Measurements from ENCODE around the gene RBM25.
"Not testable (repeated sequence)": the region's sequence is repeated elsewhere in the genome, so short reads cannot be mapped to it uniquely, and the experiment has no call there.

Gene RBM25

GRCh38 chr14:73058224-73058921 lies at the start of gene RBM25:
Gene RBM25, plus strand, starts transcription at chr14:73058534. Its CDS starts 13,108 bp downstream, at chr14:73071642.
- DNase-seq = peak; percentile 90

GRCh38 chr14:73011189-73011588 lies 47.1 kb upstream of the RBM25 start:
- DNase-seq = not testable (repeated sequence)

DNA sequence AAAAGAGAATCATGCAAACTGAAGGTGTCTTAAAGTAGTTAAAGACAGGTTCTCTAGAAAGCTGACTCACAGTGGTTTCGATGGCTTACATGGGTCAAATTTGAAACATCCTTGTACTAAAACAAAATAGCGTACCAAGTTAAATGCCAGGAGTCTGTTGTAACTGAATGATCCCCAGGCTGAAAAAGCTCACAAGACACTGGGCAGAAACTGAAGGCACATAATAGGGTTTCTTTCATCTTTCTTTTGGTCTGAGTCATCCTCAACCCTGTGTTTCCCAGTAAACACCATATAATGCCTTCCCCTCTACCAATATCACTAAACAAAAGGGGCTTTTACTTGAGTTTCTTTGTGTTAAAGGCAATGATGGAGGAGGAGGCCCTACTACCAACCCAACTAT lies 44.2 kb upstream of the RBM25 start:
- DNase-seq = no peak

- not testable (repeated sequence) for DNase-seq
These were observed 42.8 kb upstream of the RBM25 start for GRCh38 chr14:73015552-73015951.

- not testable (repeated sequence) for DNase-seq
These were observed 42.3 kb upstream of the RBM25 start for GRCh38 chr14:73016011-73016410.

- DNase-seq = no peak
These were observed 36.3 kb upstream of the RBM25 start for GRCh38 chr14:73022051-73022450.

- no peak for DNase-seq
These were observed 32.8 kb upstream of the RBM25 start for GRCh38 chr14:73025544-73025943.

GRCh38 chr14:73026243-73026844 lies 32.0 kb upstream of the RBM25 start:
- DNase-seq = no peak

DNA sequence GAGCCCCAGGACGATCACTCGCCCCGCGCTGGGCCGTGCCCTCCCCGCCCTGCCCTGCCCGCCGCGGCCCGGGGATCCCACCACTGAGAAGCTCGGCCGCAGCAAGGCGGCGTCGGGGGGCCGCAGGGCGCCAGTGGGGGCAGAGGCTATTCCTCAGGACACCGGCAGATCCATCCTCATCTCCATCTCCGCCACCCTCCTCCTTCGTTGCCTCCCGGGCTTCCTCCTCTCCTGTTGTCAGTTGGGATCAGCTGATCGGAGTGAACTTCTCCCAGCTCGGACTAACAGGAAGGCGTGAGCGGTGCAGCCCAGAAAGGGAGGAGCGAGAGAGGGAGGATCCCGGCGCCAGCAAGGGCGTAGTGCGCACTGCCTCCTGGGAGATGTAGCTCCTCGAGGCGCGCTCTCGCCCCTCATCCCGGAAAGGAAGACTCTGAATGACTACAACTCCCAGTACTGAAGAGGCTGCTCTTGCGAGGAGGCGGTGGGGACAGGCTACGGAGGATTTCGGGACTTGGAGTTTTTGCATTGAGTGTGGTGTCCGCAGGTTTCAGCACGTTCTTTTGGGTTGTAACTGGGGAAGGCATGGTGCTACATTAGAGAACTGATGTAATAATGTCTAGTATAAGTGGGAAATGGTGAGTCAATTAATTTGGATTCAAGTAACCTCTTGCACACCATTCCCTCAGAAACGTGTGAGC lies 31.3 kb upstream of the RBM25 start, which contains the start of gene ZFYVE1:
Gene ZFYVE1 (minus strand): TSS at position 262 of the 698 bp plus-strand sequence. CDS start 2,598 bp downstream, outside the sequence.
- DNase-seq = peak; percentile 92

DNA sequence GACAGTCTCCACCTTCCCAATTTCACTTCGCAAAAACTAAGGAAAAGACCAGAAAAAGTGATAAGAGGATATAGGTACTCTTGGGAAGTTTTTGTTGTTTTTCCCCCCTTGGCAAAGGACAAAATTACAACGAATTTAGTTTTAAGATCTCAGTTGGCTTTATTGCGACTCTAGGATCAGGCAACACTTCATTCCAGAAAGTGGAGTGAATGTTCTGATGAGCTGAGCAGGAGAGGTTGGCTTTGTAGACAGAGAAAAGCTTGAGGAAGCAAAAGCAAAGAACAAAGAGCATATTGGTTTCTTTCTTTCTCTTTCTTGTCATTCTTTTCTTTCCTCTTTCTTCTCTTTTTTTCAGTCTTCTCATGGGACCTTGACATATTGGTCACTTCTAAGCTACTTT lies 30.8 kb upstream of the RBM25 start:
- no peak for DNase-seq

DNA sequence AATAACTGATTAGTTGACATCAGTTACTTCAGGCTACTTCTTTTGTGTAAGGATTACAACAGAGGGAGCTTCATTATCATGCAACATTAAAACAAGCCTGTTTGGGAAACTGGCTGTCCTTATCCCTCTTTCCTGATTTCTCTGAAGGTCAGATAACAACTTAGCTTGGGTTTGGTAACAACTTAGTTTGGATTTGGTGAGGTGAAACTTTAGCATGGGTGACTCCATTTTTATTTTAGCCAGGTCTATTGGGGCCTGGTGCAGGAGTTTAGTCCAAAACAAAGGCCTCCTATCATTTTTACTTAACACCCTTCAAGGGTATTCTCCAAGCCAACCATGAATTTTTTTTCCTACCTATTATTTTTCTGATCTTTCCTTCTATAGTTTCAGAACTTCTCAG lies 30.4 kb upstream of the RBM25 start:
- DNase-seq = no peak

- DNase-seq = not testable (repeated sequence)
These were observed 21.5 kb upstream of the RBM25 start for GRCh38 chr14:73036706-73037450.

GRCh38 chr14:73047808-73048207 lies 10.5 kb upstream of the RBM25 start:
- DNase-seq = no peak

DNA sequence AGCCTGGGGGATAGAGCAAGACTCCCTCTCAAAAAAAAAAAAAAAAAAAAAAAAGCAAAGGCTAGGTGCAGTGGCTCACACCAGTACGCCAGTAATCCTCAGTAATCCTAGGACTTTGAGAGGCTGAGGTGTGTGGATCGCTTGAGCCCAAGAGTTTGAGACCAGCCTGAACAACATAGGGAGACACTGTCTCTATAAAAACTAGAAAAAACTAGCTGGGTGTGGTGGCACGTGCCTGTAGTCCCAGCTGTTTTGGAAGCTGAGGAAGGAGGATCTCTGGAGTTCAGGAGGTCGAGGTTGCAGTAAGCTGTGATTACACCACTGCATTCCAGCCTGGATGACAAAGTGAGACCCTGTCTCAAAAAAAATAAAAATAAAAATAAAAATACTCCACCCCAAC lies 8.9 kb upstream of the RBM25 start:
- no peak for DNase-seq

DNA sequence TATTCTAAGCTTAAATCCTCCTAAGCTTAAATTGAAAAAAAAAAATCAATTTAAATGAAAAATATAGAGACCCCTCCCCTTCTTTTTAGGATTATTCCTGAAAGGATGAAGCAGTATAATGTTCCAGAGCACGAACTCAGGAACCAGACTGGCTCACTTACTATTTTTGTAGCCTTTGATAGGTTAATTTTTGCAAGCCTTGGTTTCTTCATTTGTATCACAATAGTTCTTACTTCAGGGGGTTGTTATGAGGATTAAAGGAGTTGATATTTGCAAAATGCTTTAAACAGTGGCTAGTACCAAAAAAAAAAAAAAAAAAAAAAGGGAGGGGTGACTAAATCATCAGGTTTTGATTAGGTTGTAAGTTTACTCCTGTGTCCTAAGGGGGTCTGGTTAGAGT lies 3.1 kb upstream of the RBM25 start:
- no peak for DNase-seq

DNA sequence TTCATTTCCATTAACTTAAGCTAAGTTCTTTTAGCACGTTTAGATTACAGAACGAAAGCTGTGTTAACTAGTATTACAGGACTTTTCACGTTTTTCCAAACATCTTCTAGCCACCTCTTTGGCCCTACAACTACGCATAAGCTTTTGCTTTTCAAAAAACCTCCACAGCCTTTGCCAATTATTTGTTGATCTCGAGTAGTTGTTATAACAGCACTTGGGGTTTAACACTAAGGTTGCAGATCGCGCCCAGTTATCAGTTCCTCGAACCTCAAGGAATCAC lies 450 bp upstream of the RBM25 start:
- DNase-seq = no peak

- DNase-seq = peak; percentile 41
These were observed 764 bp downstream of the RBM25 start for GRCh38 chr14:73058922-73059673.

DNA sequence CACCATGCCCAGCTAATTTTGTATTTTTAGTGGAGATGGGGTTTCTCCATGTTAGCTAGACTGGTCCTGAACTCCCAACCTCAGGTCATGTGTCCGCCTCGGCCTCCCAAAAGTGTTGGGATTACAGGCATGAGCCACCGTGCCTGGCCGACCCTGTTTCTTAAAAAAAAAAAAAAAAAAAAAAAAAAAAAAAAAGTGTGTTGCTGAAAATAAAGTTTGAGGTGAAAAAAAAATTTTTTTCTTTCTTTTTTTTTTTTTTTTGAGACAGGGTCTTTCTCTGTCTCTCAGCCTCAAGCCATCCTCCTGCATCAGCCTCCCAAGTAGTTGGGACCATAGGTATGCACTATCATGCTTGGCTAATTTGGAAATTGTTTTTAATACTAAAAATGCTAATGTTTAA lies 11.3 kb downstream of the RBM25 start:
- DNase-seq = no peak

GRCh38 chr14:73091044-73091443 lies 32.7 kb downstream of the RBM25 start:
- DNase-seq = no peak

GRCh38 chr14:73097421-73097820 lies 39.1 kb downstream of the RBM25 start:
- DNase-seq = no peak

DNA sequence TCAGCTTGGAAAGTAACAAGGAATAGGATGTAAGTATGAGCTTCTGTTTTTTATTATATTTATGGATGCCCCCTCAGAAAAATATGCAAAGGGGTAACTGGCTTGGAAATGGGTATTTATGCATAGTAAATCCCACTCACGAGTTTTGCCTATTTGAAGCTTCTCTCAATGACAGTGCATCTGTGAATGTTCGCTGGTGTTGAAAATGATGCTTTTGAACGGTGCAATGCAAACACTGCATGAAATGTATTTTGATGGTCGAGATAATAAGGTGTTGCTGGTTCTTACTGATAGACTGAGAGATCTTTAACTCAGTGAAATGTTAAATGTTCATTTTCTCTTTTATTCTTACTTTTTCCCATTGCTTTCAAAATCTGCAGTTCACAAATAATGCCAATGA lies 42.0 kb downstream of the RBM25 start:
- DNase-seq = no peak

DNA sequence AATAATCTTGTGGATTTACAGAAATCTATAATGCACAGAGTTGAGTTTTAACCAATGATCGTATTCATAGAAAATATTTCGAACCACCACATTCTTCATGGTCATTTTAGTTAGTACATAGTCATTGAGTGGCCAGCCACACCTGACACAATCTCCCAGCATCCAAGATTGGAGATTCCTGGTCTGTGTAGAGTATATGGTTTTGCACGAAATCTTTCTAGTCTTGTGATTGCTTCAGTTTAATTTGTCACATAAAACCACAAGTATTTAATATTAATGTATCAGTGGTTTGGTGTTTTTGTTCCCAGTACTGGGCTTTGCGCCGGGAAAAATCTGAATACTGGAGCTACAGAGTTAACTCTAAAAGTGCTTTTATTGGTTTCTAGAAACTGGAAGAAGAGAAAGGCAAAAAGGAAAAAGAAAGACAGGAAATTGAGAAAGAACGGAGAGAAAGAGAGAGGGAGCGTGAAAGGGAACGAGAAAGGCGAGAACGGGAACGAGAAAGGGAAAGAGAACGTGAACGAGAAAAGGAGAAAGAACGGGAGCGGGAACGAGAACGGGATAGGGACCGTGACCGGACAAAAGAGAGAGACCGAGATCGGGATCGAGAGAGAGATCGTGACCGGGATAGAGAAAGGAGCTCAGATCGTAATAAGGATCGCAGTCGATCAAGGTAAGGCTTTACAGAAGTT lies 44.6 kb downstream of the RBM25 start:
- DNase-seq = no peak

Measured in NK-92 treated with Interleukin-12 subunit alpha and Interleukin-12 subunit beta, amount 100 ng/mL, for 24 hours (cell line).